NCI-H1930 (cell line): ENCODE measurements around the gene PLCB1.
"Not testable (repeated sequence)": the region's sequence is repeated elsewhere in the genome, so short reads cannot be mapped to it uniquely, and the experiment has no call there.

ENCODE experiments used
- DNase-seq, 2 experiments: peaks; one replicate each; lab custom pipeline; 2025; lab: John Stamatoyannopoulos, UW

The PLCB1 gene

DNA sequence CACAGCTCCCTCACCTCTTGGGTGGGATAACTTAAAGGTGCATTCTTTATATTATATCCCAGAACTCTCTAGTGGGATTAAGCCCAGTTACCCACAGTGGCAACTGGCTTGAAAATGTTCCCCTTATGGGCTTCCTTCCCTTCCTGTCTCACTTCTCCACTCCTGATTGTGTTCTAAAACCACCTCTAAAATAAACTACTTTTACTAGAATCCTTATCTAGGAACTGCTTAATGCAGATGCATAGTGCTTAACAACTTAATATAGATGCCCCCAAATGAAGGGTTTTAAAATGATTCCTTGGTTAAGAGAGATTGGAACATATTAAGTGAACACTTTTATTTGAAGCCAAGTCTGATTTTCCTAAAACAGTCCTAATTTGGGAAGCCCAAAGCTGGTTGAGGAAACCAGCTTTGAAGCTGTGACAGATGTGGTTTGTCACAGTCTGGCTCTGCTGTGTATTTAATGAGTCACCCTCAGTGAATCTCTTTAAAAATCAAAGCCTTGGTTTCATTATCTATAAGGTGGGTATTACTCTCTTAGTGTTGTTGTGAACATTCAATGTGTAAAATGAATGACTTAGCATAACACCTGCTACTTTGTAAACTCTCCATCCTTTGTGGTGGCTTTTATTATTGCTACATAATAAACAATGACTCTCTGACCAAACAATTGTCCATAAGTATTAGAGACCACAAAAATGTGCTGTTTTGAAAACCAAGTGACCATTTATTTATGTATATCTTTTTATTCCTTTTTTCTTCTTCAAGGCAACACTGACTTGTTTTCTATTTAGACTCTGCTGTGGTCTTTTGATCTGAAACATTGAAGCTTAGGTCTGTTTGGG lies 24.4 kb downstream of the PLCB1 start:
- peak; percentile 57 to 64 for DNase-seq

- not testable (repeated sequence) for DNase-seq
Measured at GRCh38 chr20:8159217-8159616, 27.2 kb downstream of the PLCB1 start.

DNA sequence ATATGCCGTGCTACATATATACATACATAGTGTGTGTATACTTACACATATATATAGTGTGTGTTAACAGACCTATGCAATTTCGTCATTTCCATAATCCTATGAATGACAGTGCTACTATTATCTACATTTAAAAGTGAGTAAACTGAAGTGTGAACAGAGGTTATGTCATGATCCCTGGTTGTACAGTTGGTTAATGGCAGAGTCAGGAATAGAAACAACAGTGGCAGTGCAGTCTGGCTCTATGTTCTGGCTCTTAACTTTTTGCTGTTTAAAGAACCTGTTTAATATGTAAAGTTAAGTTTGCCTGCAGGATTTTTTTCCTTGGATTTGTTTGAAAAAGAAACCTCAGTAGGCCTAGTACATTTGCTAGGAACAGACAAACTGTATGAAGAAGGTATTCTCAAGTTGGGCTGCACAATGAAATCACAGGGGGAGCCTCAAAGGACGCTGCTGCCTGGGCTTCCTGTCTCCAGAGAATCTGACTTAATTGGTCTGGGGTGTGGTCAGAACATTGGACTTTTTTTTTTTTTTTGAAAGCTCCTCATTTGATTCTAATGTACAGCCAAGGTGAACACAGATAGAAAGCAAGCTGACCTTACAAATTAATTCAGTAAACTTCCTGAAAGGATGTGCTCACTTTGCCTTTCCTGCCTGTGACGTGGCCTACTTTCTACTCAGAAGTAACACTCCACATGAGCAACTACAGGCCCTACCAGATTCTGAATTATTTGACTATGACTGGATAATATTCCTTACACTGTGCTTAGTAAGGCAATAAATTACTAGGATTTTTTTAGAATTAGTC lies 29.4 kb downstream of the PLCB1 start:
- no peak for DNase-seq

DNA sequence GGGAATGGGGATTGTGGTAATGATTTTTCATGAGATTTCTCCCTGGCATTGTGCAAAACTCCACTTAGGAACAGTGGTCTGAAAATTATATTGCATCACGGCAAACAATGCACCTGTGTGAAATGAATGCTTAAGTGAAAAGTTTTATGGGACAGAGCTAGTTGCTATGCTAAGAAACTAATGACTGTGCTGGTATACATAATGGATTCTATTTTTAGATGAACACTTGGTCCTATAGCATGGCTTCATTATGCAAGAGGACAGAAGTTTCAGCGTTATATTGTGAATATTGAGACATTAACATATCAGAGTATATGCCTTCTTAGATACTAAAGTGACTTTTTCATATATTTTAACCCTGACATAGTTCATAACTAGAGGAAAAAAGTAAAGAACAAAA lies 30.5 kb downstream of the PLCB1 start:
- no peak for DNase-seq

DNA sequence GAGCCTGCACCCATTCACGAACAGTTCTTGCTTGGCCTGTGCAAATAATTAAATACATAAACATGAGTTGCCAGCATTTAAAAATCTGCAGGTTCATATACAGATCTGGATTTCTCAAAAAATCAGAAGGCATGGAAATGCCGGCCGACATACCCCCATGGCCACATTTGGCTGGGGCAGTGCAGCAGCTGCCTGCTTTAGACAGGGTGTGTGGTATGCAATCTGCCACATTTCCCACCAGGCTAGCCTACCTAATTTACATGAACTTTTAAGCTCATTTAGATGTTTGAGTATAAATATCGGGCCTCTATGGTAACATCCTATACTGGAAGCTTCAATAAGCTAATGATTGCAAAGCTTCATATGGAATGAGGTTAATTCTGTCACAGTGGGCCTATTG lies 31.5 kb downstream of the PLCB1 start:
- DNase-seq = no peak

GRCh38 chr20:8166730-8167129 lies 34.7 kb downstream of the PLCB1 start:
- no peak for DNase-seq

- no peak for DNase-seq
Measured at GRCh38 chr20:8168785-8169288, 36.8 kb downstream of the PLCB1 start.

GRCh38 chr20:8170921-8171320 lies 38.9 kb downstream of the PLCB1 start:
- DNase-seq = no peak

- DNase-seq = no peak
Measured at GRCh38 chr20:8172191-8172590, 40.1 kb downstream of the PLCB1 start.

DNA sequence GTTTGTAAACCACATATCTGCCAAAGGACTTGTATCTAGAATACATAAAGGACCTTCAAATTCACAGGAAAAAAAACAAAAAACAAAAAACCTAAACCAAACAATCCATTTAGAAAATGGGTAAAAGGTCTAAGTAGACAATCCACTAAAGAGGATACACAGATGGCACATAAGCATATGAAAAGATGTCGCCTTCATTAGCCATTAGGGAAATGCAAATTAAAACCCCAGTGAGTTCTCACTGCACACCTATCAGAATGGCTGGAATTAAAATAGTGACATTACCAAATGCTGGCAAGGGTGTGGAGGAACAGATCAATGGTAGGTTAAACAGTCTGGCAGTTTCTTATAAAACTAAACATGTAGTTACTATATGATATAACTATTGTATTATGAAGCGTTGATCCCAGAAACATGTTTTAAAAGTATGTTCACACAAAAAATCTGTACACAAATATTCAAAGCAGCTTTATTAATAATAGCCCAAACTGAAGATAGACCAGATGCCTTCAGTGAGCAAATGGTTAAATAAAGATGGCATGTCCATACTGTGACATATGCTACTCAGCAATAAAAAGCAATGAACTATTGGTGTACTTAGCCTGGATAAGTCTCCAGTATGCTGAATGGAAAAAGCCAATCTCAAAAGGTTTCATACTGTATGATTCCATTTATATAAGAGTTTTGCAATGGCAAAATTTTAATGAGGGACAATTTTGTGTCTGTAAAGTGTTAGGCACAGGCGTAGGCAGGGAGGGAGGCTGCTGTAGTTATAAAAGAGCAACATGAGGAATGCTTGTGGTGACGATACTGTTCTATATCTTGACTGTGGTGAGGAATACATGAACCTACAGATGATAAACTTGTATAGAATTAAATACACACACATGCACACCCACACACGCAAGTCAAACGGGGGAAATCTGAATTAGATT lies 43.9 kb downstream of the PLCB1 start:
- DNase-seq = no peak

DNA sequence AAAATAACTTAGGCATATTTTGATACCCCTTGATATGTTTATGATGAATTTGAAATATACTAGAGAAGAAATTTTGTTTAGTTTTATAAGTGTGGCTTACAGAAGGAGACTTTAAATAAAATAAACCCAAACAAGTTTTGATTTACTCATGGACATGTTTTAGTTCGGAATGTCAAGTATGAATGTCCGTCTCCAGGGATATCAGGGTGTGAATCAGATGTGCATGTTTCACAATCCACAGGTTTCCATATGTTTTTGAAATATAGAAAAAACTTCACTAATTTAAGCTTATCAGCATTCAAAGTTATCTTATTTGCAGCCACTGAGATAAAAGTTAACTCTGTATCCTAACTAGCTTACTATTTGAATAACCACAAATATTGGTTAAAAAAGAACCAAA lies 51.5 kb downstream of the PLCB1 start:
- no peak for DNase-seq

DNA sequence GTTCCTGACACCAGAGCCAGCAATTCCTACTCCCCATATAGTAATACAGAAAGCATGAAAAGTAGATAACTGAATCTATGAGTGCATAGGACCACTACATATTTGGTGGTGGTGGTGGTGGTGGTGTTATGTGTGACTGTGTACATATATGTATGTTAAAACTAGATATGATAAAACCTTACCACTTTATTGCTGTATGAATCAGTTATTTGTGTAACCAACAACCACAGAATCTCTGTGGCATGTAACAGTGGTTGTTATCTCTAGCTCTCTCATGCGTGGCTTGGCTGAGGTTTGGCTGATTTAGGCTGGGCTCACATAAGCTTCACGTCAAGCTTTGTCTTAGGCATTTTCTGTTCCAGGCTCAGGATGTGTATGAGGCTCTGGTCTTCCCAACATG lies 55.7 kb downstream of the PLCB1 start:
- DNase-seq = no peak

DNA sequence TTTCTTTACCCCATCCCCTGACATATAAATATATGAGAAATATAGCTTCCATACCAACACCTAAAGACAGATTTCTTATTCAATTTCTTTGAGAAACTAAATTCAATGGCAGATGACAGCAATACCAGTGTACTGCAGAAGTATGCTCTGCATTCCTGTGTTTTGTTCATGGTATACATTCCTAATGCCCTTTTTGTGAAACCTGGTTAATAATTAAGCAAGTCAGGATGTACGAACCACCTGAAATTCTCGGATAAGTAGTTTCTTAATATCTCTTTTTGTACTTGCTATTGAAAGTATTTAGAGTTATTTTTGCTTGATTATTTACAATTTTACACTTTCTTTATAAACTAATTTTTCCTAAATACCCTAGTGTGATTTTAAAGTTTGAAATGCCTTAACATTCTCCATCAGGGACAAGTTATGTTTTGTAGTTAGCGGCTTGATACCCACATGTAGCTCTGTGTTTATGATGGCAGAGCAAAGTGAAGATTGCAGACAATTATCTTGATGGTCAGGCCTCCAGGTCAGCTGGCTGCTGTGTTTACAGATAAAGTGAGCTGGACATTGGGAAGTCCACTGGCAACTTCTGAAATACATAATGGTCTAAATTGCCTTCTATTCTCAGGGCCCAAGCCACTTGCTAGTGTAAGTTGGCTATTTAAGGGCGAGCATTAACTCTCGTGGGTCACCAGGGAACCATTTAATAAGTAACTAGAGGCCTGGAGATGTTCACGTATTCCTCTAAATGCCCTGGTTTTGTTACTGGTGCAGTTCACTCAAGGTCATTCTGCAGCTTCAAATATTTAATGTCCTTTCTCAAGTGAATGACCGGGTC lies 58.2 kb downstream of the PLCB1 start:
- no peak for DNase-seq

DNA sequence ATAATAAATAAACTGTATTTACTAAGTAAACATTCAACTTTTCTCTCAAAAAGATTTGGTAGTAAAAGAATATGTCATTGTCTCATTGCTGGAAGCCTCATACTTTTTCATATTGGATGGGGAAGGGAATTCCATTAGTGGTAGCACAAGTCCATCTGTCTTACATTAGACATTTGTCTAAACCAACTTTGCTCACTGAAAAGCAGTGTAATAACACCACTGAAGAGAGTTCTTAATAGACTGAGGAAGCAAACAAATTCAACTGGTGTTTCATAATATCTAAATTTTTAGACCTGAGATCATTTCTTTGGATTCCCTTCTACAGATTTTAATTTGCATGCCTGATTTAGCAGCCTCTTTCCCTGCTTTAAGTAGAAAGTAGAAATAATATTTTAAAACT lies 62.7 kb downstream of the PLCB1 start:
- no peak for DNase-seq

GRCh38 chr20:8196096-8196495 lies 64.0 kb downstream of the PLCB1 start:
- no peak for DNase-seq

DNA sequence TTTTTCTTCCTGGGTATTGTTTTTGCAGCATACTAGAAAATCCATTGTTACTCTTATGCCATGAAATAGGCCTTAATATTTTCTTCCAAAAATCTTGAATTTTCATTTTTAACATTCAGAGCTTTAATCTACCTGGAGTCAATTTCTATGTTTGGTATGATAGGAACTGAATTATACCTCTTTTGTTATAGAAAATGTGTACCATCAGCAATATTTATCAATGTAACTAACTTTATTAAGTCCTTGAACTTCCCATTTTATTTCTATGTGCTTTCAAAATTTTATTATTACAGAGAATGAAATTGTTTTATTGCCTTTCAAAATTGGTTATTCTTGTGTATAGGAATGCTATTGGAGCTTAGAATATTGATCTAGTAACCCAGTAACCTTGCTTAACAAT lies 68.2 kb downstream of the PLCB1 start:
- no peak for DNase-seq

GRCh38 chr20:8203366-8203765 lies 71.3 kb downstream of the PLCB1 start:
- DNase-seq = no peak

- DNase-seq = no peak
Measured at GRCh38 chr20:8205996-8206395, 73.9 kb downstream of the PLCB1 start.

DNA sequence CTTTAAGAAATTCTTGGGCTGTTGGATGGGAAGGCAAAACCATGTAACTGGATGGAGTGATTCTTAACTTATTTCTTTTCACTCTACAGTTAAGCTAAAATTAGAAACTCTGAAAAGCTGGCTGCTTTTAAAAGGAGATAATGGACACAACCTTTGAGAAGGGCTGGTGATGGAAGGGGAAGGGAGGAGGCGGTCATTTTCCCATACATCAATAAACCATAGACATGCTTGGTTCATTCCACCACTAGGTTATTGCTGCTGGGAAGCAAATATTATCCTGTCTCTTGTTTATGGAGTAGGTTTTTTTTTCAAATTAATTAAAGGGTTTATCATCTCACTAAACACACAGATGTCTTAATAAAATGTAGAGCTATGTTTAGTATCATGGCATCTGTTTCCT lies 76.2 kb downstream of the PLCB1 start:
- no peak for DNase-seq

DNA sequence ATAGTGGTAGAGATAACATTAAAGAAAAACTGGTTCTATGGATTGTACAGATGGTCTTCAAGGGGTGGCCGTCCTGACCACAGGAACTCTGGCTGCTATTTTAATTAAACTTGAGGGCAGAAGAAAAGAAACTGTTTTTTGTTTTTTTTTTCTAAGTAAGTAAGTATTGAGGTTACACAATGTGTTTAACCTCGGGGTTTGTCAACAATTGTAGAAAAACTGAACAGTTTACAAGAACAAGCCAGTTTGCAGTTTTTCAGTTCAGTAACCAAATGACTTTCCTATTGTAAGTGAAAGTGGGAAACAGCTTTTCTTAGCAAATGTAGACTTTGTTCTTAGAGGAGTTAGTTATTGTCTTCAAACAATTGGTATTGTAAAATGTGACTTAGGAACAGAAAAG lies 77.0 kb downstream of the PLCB1 start:
- no peak for DNase-seq

- DNase-seq = no peak
Measured at GRCh38 chr20:8210749-8211148, 78.7 kb downstream of the PLCB1 start.
